ENCODE results near the gene ROR1. TPM values are rescaled to one million over a fixed set of nuclear protein-coding genes. Genes with fewer than 3 reads are reported as not detected.

ROR1 gene
- total RNA-seq, 1 experiment from 2014 or later, result 37.2 TPM

- TF ChIP-seq CTCF (IDR thresholded peaks at IDR 0.05; ENCODE audit: insufficient read depth in 1 of 2, low read depth in 1 of 2, low read length in 1 of 2, severe bottlenecking in 1 of 2, unreplicated experiment in 1 of 2), result no peak
- H3K36me3 Mint-ChIP-seq (ENCODE audit: insufficient read depth, unreplicated experiment), result peaks cover 5% of the 10 kb centered on the region
- no peak overlapping the region for H3K27ac Mint-ChIP-seq (ENCODE audit: unreplicated experiment)
- no peaks in the 10 kb centered on the region for H3K9me3 Mint-ChIP-seq (ENCODE audit: unreplicated experiment)
- H3K4me3 ChIP-seq (ENCODE audit: low read depth, low read length), result no peak overlapping the region
- POLR2A ChIA-PET, result no interaction called here
- no peak for DNase-seq
- H3K27me3 Mint-ChIP-seq (ENCODE audit: insufficient read depth, unreplicated experiment), result no peaks in the 10 kb centered on the region
- peaks cover 10% of the 10 kb centered on the region; the same call in 1 of the 2 replicates for H3K4me1 ChIP-seq
- intact Hi-C loops (cut with micrococcal nuclease; ENCODE audit: unreplicated experiment), result no loop called here
- H3K27me3 ChIP-seq (replicated peaks; ENCODE audit: control insufficient read depth, insufficient read depth, low read length), result no peaks in the 10 kb centered on the region
- BruUV-seq (replicated peaks), result no TSS peak
- CTCF ChIA-PET, result no interaction called here
- H3K4me1 Mint-ChIP-seq (ENCODE audit: low read depth, unreplicated experiment), result peaks cover 37% of the 10 kb centered on the region
- H3K36me3 ChIP-seq (ENCODE audit: control insufficient read depth, insufficient read depth, low read length), result no peaks in the 10 kb centered on the region
- H3K4me3 Mint-ChIP-seq (ENCODE audit: unreplicated experiment), result no peak overlapping the region
- H3K9me3 ChIP-seq, result no peaks in the 10 kb centered on the region
Measured at GRCh38 chr1:63882048-63882704, 108.4 kb downstream of the ROR1 start.

DNA sequence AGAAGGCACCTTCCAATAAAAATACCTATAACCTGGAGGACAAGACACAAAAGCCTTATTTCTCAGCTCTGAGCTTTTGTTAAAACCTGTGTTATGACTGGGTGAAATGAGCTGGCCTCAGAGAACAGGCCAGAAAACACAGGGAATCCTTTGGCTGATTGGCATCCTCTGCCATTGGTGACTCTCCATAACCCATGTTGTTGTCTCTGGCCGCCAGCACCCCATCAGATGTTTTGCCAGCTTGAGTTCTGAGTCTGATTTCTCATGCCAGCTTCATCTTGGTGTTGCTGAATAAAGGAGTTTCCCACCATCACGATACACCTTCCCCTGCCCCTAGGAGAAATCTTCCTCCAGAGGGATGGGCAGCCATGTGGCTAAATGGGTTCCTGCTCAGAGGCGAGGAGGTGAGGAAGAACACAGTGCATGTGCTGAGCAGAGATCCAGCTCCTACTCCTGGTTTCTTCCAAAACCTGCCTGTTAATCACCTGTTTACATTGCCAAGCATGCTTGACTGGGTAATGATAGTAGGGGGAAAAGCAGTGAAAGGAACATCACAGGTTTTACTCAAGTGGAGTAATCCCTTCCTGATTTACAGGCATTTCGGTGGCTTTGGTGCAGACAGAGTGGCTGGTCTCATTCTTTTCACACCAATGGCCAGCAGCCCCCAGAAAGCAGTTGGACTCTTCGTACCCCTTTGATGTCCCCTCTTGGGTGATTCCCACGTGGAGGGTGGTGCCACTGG lies 109.8 kb downstream of the ROR1 start:
- Mint-ChIP-seq H3K4me3 (ENCODE audit: unreplicated experiment) (no peak overlapping the region), H3K36me3 (ENCODE audit: insufficient read depth, unreplicated experiment) (no peaks in the 10 kb centered on the region), H3K27me3 (ENCODE audit: insufficient read depth, unreplicated experiment) (no peaks in the 10 kb centered on the region), H3K27ac (ENCODE audit: unreplicated experiment) (no peak overlapping the region), H3K4me1 (ENCODE audit: low read depth, unreplicated experiment) (peaks cover 32% of the 10 kb centered on the region), H3K9me3 (ENCODE audit: unreplicated experiment) (no peaks in the 10 kb centered on the region)
- CTCF ChIA-PET, result no interaction called here
- intact Hi-C loops (cut with micrococcal nuclease; ENCODE audit: unreplicated experiment), result no loop called here
- POLR2A ChIA-PET, result no interaction called here
- DNase-seq, result no peak
- Histone ChIP-seq H3K4me3 (ENCODE audit: low read depth, low read length) (no peak overlapping the region), H3K4me1 (peaks cover 10% of the 10 kb centered on the region; the same call in 1 of the 2 replicates), H3K27me3 (replicated peaks; ENCODE audit: control insufficient read depth, insufficient read depth, low read length) (no peaks in the 10 kb centered on the region), H3K36me3 (ENCODE audit: control insufficient read depth, insufficient read depth, low read length) (no peaks in the 10 kb centered on the region), H3K9me3 (no peaks in the 10 kb centered on the region)
- no TSS peak for BruUV-seq (replicated peaks)
- no peak for TF ChIP-seq CTCF (IDR thresholded peaks at IDR 0.05; ENCODE audit: insufficient read depth in 1 of 2, low read depth in 1 of 2, low read length in 1 of 2, severe bottlenecking in 1 of 2, unreplicated experiment in 1 of 2)

DNA sequence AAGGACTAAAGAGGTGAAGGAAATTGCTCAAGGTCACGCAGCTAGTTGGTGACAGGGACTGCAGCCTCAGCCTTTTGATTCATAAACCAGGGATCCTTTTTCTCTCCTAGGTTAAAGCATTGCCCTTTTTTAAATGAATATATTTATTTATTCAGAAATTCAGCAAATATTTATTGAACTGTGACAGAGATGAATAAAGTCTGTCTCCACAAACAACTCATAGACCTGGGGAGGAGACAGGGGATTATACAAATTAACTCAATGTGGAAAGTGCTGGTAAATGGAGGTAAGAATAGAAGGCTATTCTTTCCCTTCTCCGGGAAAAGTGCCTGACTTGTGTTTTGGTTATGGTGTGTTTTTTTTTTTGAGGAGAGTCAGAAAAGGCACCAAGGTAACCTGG lies 110.7 kb downstream of the ROR1 start:
- TF ChIP-seq CTCF (IDR thresholded peaks at IDR 0.05; ENCODE audit: insufficient read depth in 1 of 2, low read depth in 1 of 2, low read length in 1 of 2, severe bottlenecking in 1 of 2, unreplicated experiment in 1 of 2), result no peak
- Mint-ChIP-seq H3K4me1 (ENCODE audit: low read depth, unreplicated experiment) (peaks cover 27% of the 10 kb centered on the region), H3K9me3 (ENCODE audit: unreplicated experiment) (no peaks in the 10 kb centered on the region), H3K27ac (ENCODE audit: unreplicated experiment) (no peak overlapping the region), H3K27me3 (ENCODE audit: insufficient read depth, unreplicated experiment) (no peaks in the 10 kb centered on the region), H3K36me3 (ENCODE audit: insufficient read depth, unreplicated experiment) (peaks cover 6% of the 10 kb centered on the region), H3K4me3 (ENCODE audit: unreplicated experiment) (no peak overlapping the region)
- no TSS peak for BruUV-seq (replicated peaks)
- Histone ChIP-seq H3K9me3 (no peaks in the 10 kb centered on the region), H3K4me1 (peaks cover 10% of the 10 kb centered on the region; the same call in 1 of the 2 replicates), H3K36me3 (ENCODE audit: control insufficient read depth, insufficient read depth, low read length) (no peaks in the 10 kb centered on the region), H3K27me3 (replicated peaks; ENCODE audit: control insufficient read depth, insufficient read depth, low read length) (no peaks in the 10 kb centered on the region), H3K4me3 (ENCODE audit: low read depth, low read length) (no peak overlapping the region)
- intact Hi-C loops (cut with micrococcal nuclease; ENCODE audit: unreplicated experiment), result no loop called here
- no peak for DNase-seq
- ChIA-PET CTCF (no interaction called here), POLR2A (no interaction called here)

Measured in Caco-2 (cell line).